ENCODE results near the gene ELF1.
"Not testable (repeated sequence)": the region's sequence is repeated elsewhere in the genome, so short reads cannot be mapped to it uniquely, and the experiment has no call there.

The ELF1 gene

DNA sequence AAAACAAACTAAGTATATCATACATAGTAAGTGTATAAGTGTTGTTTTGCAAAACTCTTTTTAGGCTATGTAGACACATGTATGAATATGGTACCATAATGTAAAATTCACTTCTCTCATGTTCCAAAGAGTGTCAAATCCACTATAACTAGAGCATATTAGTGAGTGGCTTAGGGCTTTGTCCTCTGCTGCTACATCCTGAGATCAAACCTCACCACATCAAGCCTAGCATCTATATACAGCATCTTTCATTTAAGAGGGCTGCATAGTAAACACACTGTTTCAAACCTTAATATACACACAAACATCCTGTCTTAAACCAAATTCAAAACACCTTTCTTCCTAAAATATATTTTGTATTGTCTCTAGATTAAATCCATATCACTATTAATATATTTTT is 38.7 kb downstream of the ELF1 start:
- DNase-seq = no peak

DNA sequence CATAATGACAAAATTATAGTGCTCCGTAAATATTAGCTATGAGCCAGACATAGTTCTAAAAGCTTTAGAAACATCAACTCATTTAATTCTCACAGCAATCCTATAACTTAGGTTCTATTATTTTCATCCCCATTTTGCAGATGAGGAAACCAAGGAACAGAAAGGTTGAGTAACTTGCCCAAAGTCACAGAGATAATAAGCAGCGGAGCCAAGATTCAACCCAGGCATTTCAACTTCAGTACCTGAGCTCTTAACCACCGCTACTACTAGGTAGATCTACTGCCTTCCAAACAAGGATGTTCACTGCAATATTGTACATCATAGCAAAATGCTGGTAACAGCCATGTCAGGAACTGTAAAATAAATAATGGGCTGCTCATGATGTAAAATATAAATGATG is 39.9 kb downstream of the ELF1 start:
- no peak for DNase-seq

DNA sequence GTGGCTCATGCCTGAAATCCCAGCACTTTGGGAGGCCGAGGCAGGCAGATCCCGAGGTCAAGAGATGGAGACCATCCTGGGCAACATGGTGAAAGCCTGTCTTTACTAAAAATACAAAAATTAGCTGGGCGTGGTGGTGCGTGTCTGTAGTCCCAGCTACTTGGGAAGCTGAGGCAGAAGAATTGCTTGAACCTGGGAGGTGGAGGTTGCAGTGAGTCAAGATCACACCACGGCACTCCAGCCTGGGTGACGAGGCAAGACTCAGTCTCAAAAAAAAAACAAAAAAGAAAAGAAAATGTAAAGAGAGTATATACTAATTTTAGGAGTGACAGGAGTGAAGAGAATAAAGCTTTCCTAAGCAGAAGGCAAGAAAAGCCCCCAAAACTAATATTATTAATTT is 41.0 kb downstream of the ELF1 start:
- not testable (repeated sequence) for DNase-seq

DNA sequence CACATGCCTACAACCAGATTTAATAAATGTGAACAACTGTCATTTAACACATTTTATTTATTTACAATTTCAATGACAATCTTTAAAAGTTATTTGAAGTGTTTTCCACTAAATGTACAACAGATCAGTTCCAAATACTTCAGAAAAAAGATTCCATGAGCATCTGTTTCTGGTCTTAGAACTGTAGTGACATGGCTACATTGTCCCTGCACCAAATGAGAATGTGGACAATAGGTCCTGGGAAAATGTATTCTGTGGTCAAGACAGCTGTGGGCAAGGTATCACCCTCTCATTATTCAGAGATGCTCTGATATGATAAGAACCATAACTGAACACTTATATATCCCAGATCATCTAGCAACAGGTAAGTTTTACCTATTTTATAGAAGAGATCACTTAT is 43.7 kb downstream of the ELF1 start:
- no peak for DNase-seq

DNA sequence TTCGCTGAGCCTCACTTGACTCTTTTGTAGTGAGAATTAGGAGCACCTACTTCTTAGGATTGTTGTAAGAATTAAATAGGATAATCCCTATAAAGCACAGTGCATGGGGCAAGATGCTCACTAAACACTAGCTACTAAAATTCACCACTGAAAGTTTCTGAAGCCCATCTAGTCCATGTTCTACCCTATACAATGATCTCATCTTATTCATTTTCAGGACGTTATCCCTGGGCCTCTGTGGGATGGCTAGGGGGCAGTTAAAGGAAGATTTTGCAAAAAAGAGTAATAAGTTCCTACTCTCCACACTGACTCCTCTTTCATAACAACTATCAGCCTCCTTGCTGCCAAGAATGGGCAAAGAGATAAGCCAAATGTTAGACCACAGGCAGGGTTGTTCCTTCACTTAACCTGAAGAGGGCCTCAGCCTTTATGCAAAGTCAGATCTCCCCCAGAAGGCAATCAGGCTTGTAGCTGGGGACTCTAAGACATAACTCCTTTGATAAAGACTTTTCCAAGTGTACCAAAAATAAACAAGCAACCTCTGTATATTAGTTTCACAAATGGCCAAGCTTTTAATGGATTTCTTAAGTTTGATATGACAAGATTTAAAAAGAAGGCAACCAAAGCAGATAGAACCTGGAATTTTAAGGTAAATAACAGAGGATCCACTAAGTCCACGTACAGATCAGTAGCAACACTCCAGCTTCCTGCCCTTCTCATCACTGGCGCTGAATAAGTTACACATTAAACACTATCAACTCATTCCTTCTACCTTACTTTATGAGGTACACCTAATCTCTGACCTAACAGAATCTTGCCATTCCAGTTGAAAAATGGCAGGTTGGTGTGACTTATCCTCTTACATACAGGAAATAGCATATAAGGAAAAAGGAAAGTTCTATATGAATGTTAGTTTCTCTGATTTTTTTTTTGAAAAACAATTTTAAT is 44.4 kb downstream of the ELF1 start:
- DNase-seq = peak; percentile 16

DNA sequence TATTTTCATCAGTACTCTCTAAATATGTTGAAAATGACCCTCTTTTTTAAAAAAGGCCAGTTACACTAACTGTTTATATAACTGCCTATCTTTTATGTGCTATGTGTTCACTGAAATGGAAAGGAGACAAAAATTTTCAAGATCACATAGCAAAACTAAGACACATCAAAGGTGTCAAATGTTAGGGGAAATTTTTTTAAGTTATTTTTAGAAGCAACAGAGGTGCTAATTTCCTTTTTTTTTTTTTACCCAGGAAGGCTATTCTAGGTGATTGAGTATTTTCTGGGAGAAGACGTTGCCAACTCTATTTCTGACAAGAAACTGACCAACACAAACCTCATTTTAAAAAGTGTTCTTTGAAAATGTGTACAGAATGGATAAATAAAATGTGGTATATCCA is 45.7 kb downstream of the ELF1 start:
- DNase-seq = no peak

DNA sequence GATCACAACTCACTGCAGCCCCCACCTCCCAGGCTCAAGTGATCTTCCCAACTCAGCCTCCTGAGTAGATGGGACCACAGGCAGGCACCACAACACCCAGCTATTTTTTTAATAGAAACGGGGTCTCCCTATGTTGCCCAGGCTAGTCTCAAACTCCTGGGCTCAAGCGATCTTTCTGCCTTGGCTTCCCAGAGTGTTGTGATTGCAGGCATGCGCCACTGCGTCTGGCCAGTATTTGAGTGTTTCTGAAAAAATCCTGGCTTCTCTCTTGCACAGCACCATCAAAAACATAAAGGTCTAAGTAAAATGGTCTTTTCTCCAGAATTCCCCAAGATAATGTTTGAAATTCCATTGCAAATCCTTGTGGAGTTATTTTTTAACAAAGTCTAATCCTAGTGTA is 47.8 kb downstream of the ELF1 start:
- DNase-seq = no peak

DNA sequence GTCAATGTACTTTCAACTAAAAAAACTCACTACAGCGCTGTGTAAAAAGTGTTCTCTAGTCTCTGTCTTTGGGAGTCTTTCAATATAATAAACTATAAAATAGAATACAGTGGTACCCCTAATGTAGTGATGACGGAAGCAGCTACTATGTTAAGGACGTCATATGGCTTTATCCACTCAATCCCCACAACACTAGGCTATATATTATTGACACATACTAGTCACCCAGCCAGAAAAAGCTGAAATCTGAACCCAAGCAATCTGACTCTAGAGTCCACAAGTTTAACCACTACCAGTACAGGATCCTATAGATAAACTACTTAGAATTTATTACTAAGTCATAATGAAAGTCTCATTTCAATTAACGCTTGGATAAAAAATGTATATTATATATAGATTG is 48.3 kb downstream of the ELF1 start:
- DNase-seq = no peak

DNA sequence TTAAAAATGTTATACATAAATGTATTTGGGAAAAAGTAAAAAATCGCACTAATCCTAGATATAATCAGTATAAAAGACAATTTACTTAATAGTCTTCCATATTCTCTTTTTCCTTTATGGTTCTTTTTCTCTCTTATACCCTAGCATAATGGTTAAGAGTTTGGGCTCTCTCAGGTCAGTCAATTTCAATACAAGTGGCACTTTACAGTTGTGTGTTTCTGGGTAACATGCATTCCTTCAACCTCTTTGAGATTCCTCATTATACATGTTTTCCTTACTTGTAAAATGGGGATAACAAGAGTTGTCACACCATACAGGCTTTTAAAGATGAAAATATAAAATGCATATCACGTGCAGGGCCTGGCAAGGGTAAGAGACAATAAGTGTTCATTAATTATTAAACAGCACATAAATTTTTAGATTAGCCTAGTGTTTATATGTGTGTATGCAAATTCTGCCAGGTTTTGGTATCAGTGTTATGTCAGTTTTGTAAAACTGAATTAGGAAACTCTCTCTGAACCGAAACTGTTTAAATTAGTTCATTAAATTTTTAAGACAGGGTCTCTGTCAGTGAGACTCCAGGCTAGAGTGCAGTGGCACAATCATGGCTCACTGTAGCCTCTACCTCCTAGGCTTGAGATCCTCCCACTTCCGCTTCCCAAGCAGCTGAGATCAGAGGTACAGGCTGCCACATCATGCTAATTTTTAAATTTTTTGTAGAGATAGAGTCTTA is 49.8 kb downstream of the ELF1 start:
- no peak for DNase-seq

DNA sequence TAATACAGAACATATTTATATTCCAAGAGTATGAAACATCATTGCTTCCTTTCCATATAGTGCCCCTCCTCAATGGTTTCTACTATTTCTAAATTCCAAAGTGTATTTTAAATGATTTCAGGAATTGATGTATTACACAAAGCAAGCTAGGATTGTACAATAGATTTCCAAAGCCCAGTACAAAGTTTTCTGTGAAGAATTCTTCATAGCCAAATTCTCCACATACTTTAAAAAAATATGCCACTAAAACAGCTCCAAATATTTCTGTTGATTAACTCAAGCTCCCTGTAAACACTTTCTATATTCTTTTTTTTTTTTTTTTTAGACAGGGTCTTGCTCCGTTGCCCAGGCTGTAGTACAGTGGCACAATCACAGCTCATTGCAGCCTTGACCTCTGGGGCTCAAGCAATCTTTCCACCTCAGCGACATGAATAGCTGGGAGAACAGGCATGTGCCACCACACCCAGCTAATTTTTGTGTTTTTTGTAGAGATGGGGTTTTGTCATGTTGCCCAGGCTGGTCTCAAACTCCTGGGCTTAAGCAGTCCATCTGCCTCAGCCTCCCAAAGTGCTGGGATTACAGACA is 50.6 kb downstream of the ELF1 start:
- DNase-seq = no peak

DNA sequence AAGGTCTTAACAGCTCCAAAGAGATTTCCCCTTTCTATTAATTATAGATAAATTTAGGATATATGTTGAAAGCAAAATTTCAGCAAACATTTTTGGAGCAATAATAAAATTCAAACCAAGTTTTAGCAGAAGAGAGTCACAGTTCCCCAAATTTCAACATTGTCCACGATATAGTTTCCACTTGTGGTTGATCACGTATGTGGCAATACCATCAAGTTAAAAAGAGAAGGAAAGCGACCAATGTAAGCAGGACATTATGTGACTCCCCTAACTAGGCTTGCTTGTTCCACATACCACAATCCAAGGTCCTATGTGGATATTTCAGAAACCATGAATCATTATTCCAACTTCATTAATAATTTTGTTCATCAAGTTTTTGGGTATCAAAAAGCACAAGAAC is 52.8 kb downstream of the ELF1 start:
- DNase-seq = no peak

DNA sequence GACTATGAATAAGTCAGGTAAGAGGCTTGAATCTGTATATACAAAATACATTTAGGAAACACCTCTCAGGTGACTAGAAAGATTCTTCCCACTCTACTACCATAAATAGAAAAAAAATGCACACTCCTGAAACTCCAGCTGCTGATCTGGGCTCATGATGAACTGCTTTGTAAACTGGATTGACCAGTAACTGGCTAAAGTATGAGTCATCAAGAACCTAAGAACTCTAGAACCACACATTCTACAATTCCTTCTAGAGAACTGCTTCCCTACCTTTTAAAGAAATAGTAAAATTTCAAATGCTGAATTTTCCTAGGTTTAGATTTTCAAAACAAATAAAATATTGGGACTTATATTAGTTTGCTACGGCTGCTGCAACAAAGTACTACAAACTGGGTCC is 55.2 kb downstream of the ELF1 start:
- DNase-seq = peak; percentile 38

DNA sequence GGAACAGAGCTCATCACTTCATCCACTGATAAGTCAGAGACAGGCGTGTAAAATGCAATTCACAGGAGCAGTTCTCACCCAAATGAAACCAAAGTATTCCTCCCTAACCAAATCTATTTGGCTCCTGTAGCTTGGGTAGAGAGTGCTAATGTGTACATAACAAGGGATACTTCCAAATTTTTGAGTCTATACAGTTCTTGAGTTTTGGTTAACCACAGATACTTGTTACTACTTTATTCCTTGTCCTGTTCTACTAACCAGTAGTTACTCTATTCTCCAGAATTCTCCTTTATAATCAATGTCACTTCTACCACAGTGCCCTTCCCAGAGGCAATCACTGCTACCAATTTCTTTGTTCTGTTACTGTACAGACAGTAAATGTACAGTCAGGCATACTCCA is 57.3 kb downstream of the ELF1 start:
- no peak for DNase-seq

DNA sequence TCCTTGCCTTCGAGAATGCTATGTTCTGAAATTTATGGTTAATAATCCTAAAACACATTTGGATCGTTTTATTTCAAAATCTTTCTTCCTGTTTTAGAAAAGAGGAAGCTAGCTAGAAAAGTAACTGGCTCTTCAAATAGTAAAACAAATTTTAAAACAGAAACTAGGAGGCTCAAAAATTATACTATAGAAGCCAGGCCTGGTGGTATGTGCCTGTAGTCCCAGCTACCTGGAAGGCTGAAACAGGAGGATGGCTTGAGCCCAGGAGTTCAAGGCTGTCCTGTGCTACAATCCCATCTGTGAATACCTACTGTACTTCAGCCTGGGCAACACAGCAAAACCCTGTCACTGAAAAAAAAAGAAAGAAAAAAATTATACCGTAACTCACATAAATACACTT is 57.9 kb downstream of the ELF1 start:
- DNase-seq = no peak

DNA sequence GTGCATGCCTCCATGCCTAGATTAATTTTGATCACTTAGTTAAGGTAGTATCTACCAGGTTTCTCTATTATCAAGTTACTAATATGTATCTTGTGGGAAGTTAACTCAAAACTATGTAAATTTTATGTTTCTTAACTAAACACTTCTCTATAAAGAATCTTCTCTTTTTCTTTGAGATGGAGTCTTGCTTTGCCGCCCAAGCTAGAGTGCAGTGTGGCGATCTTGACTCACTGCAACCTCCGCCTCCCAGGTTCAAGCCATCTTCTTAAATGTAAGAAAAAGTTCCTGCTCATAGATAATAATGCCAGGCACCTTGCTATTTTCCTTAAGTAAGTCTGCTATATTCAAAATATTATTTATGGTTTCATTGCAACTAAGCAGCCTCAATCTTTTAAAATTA is 58.4 kb downstream of the ELF1 start:
- no peak for DNase-seq

DNA sequence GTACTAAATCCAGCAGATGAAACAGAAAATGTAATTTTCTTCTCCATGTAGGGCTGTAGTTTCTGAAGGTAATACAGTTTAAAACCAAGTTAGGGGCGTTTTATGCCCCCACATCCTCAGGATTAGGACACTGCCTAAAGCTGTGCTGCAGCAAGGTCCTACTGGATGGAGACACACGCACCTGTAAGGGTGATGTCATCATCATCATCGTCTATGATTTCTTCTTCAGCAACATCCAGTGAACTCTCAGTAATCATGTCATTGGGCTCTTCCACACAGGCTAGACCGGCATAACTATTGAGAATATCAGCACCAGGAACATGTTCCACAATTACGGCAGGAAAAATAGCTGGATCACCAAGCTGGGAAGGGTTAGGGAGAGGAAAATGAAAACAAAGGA is 60.5 kb downstream of the ELF1 start:
- DNase-seq = no peak

DNA sequence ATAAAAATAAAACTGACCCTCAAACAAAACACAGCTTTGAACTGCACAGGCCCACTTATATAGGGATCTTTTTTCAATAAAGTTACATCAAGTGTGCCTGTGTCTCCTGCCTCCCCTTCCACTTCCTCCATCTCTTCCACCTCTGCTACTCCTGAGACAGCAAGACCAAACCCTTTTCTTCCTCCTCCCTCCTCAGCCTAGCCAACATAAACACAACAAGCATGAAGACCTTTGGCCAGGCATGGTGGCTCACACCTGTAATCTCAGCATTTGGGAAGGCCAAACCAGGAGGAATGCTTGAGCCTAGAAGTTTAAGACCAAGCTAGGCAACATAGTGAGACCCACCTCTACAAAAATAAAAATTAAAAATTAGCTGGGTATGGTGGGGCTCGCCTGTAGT is 72.6 kb downstream of the ELF1 start:
- no peak for DNase-seq

DNA sequence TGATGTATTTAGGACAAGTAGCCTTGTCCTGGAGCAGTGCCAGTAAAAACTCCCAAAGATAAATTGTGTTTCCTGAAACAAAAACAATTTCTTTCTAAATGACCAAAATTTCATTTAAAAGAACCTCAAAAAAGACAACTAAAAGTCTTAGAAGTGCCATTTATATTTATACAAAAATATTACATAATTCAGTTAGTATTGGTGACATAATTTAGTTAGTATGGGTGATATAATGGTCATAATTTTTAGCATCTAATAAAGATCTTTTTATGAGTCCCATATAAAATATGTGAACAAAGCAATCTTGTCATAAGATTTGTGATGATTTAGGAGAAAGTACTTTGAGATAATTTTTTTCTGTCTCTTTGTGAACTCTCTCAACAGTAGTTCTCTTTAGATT is 76.0 kb downstream of the ELF1 start:
- no peak for DNase-seq

DNA sequence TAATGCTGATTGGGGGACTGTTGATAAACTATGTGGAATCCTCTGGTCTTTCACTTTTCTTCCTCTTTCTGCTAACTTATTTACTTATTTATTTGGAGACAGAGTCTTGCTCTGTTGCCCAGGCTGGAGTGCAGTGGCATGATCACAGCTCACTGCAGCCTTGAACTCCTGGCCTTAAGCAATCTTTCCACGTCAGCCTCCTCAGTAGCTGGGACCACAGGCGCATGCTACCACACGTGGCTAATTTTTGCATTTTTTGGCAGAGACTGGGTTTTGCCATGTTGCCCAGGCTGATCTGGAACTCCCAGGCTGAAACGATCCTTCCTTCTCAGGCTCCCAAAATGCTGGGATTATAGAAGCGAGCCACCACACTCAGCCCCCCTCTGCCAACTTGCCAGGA is 77.5 kb downstream of the ELF1 start:
- no peak for DNase-seq

DNA sequence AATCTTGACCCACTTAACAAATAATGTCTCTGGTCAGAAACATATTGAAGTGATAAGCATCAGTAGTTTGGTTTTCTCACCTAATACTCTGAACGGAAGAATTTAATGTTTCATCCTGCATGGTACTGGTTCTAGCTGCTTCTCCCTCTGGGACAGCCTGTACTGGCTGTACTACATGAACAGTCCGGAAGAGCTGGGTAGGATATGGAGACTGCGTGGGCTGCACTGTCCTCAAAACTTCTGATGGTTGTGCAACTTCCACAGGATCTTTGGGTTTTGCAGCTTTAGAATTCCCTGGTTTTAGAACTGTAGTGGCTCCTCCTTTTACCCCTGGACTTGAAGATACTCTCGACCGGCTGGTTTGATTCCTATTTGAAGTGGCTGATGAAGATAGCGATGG is 78.3 kb downstream of the ELF1 start:
- no peak for DNase-seq

DNA sequence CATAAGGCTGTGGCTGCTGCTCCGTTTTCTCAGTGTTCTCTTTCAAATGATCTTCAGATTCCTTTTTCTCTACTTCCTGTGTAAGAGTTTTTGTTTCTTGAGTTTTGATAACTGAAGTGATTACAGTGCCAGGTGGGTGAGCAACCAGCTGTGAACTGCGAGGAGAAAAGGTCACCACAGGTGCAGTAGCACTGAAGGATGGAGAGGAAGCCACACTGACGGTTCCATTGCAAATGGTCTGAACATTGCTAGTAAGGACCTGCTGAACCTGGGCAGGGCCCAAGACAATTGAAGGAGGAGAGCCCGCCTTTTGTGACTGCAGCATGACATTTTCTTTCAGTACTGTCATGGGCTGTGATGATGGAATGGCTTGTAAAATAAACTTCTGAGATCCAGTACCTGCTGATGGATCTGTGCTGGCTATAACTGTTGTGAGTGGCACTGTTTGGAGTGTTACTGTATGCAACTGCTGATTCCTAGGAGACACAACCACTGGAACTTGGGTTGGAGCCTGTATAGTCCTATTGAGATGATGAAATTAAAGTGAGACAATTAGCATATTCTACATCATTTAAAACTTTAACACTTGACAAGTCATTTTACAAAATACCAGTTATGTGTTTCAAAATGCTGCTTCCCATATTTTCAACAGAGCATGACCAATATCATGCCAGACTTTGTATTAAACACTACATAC is 85.5 kb downstream of the ELF1 start:
- no peak for DNase-seq

DNA sequence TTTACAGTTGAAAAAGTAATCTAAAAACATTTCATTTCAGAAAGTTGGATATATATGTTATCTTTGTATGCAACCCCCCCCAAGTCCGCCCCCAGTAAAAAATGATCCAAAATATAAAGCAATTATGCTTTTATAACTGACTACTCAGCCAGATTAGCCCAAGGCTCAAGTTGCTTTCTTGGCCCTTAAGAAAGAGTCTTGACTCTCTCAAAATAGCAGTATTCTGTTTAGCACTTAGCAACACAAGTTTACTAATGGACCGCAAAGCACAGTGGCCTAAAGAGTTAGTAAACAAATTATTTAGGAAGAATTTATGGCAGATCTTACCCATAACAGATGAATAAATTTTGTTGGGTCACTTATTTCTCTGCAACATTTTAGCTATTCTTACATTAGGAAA is 86.9 kb downstream of the ELF1 start:
- DNase-seq = no peak

DNA sequence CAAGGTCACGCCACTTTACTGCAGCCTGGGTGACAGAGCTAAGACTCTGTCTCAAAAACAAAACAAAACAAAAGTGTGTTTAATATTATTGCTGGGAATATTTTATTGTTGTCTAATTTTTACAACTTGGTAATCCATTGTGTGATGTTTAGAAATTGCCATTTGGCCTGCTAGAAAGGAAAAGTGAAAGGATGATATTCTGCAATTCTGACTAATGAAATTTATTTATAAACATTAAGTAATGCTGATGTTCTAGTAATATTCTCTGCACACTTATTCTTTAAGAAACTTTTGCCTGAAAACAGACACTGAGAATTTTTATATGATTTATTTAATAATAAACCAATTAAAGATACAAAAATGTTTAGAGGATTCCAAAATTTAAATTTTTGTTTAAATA is 87.4 kb downstream of the ELF1 start:
- DNase-seq = no peak

All from fibroblast of skin of back (primary cell).